ENCODE measurements around the gene FBXL3.
"Not testable (repeated sequence)": the region's sequence is repeated elsewhere in the genome, so short reads cannot be mapped to it uniquely, and the experiment has no call there.

Gene FBXL3

DNA sequence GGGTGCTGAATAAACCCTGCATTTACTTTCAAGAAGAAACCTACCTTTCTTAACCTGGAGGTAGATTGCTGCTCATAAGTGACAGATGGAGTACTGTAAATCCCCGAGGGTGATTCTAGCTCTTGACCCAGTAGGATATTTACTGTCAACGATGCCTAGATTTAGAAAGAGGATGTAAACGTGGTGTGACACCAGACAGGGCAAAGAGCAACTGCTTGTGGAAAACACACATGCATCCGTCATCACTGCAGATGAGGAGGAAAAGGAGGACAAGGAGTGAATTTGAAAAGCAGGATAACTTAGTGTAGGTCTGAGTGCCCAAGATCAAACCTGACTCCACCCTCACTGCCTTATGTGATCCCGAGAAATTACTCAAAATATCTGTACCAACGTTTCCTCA is 44.9 kb downstream of the FBXL3 start:
- DNase-seq: peak; percentile 15 to 41 (median 28)

DNA sequence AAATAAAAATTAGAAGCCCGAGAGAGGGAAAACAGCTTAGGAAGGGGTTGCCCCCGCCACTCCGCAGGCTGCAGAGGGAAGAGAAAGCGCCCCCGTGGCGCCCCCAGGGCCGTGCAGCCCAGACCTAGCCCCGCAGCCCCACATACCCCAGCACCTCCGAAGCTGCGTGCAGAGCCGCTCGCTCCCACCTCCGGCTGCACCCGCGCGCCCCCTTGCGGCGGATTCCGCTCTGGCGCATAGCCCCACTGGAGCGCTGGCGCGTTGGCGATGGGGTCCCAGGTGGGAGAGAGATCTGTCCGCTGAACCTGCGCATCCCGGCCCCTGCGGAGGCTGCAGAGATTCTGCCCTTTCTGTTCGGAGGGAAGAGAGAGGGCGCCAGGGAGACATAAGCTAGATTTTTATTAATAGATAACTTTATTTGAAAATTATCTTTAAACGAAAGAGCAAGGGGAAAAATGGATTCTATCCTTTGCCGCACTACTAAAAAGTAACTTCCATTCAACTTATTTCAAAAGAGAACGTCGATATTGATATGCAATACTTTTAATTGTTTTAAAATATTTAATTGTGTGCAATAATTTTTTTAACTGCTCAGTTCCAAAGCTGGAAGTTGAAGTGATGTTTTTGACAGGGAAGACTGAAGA is 46.8 kb downstream of the FBXL3 start:
- peak; percentile 72 to 91 (median 88) for DNase-seq

DNA sequence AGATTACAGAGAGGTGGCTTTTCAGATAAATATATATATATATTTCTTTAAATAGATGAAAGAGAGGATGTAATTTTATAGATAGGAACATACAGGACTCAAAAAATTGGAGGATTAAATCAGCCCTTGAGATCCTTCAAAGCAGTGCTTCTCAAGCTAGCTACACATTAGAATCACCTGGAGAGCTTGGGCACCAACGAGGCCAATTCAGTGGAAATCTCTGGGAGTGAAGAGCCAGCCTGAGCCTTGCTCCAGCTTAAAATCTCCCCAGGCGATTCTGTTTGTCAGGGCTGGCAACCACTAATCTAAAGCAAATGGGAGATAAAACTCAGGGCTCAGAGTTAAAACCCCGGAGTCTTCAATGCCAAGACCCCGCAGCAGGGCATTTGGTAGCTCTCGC is 50.0 kb downstream of the FBXL3 start:
- DNase-seq: no peak

DNA sequence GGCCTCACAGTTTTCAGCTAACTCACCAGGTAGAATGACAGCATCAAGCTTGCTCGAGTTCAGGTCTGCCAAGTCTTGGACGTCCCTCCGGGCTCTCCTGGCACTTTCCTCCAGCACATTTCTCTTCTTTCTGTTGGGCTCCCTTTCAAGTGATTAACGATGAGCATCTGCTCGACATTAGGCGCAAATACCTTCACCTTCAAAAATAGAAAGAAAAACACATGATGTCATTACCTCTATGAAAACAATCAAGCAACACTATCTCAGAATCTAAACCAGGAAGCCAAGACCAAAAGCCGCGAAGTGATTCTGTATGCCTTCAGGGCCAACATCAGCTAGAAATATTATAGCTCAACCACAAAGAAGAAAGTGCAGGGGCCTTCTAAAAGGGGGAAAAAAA is 50.5 kb downstream of the FBXL3 start:
- no peak for DNase-seq

DNA sequence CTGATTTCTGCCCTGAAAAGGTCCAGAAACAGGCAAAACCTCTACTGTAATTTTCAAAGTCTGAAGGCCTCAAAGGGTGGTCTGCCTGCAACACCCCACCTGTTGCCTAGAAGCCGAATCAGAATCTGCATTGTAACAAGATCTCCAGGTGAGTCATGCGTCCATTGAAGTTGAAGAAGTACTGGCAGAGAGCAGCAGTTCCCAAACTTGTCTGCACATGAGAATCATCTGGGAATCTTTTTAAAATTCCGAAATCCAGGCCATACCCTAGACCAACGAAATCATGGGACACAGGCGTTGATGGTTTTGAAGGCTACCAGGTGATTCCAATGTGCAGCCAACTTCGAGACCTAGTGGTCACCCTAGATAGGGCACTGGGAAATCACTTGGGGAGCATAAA is 51.1 kb downstream of the FBXL3 start:
- DNase-seq: no peak

DNA sequence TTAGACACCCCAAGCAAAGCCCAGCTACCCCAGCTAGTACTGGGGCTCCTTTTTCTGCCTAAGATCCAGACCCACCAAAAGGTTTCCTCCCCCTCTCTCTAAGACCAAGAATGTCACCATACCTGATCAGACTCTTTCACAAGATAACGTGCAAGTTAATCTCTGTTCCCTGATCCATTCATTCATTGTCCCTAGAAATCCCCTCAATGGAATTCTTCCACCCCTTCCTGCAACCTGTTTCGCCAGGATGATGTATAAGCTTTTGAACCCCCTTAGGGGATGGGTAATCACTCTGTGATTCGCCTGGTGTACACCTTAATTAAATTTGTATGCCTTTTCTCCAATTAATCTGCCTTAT is 52.4 kb downstream of the FBXL3 start:
- DNase-seq: no peak

DNA sequence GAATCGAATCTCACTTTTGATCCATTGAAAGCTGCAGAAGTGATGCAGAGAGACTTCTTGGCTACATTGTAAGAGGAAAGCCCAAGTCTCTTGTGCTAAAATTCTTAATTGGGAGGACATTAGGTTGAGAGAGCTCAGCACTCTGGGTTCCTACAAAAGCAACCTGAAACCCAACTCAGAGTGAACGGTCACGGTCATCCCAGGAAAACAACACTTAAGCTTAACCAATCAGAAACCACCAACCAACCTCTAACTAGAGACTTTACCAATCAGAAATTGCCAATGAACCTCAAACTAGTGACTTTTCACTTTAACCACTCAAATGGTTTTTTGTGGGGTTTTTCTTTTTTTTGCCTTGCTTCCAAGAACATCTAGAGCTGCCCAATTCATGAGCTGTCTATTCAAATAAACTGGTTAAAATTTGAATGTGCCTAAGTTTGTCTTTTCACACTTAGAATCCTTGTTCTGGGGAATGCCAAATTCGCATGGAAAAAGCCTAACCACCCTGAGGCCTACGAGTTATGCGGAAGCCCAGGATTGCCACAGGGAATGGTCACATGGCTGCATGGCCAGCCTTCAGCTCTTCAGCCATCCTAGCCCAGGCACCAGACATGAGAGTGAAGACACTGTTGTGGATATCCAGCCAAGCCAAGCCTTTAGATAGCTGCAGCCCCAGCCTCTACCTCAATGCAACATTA is 52.9 kb downstream of the FBXL3 start:
- DNase-seq: no peak

DNA sequence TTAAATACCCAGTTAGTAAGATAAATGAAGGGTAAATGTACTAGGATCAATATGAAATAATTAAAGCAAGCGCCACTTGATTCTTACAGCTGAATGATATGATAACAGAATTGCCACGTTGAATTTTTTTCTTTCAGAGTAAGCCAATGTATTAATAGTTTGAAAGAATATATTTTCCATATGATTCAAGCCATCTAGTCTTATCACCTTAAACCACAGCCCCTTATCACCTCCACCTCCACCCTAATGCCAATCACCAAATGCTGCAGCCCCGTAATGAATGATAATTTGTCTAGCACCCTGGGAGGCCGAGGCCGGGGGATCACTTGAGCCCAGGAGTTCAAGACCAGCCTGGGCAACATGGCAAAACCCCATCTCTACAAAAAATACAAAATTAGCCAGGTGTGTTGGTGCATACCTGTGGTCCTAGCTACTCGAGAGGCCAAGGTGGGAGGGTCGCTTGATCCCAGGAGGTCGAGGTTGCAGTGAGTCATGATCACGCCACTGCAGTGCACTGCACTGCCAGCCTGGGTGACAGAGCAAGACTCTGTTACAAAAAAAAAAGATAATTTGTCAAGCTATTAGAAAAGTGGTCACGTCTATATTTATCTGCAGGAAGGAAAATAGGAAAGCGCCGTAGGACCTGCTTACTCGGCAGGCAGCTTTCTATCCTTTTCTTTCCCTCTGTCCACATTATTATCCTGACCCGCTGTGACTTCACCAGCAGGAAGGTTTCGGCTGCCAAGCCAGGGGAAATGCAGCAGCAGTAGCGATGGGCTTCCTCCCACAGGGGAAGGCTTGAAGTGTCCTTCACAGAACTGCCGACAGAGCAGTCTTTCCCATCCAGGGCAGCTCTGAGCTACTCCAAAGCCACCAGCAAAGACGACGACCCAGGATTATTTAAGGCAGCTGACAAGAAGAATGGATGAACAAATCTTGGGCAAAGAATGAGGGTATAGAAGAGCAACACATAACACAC is 54.8 kb downstream of the FBXL3 start:
- peak; percentile 45 to 71 (median 60) for DNase-seq

DNA sequence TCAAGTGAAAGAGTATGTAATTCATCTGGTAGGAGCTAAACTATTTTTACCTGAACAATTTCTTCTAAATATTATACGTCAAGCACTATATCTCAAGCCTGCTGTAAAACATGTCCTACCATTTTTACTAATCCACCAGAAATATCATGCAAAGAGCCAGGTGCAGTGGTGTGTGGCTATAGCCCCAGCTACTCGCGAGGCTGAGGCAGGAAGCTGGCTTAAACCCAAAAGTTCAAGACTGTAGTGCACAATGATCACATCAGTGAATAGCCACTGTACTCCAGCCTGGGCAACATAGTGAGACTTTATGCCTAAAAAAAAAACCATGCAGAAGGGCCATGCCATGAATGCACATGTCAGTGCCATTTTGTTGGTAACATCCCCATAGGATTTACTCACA is 55.7 kb downstream of the FBXL3 start:
- DNase-seq: no peak

DNA sequence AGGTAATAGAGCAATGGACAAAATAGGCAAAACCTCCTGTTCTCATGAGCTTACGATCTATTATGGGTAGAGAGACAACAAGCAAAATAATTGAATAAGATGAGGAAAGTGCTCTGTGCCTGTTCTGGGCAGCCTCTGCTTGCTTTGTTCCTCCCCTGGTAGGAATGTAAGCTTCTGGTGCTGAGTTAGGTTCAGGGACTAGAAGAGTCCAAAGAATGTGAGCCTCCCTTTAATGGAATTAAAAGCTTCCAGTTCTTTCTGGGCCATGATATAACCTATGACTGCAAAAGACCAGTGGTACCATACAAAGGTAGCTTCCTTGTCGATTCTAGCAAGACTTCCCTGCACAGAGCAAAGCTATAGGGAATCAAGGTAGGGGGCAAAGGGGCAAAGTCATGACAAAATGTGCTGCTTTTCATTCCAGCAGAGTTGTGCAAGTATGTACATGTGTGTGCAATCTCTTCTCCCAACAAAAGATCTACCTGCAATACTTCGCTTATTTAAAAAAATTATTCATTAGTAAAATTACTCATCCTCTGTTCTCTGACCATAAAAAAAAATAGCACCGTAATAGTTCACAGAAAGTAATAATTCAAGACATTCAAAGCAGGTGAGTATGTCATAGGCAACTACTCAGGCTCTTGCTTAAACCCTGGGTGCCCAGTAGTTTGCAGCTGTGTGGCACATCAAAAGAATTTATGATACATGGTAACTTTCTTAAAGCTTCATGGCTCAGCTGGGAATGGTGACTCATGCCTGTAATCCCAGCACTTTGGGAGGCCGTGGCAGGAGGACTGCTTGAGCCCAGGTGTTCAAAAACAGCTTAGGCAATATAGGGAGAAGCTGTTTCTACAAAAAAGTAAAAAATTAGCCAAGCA is 57.2 kb downstream of the FBXL3 start:
- no peak for DNase-seq

DNA sequence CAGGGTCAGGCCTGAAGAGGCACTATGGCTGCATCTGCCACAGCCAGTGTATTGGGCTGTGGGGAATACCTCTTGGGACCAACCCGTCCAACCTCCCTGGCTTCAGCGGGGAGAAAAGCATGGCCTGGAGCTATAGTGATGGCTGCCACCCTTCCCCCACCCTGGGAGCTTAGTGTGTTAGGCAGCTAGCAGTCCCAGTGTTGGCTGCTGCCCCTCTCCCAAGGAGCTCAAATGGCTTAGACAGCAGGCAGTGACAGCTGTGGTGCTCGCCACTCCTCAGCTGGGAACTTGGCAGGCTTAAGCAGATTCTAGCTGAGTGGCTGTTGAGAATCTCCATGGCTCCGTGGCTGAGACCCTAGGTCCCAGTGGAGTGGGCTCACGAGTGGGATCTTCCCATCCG is 58.9 kb downstream of the FBXL3 start:
- DNase-seq: no peak

DNA sequence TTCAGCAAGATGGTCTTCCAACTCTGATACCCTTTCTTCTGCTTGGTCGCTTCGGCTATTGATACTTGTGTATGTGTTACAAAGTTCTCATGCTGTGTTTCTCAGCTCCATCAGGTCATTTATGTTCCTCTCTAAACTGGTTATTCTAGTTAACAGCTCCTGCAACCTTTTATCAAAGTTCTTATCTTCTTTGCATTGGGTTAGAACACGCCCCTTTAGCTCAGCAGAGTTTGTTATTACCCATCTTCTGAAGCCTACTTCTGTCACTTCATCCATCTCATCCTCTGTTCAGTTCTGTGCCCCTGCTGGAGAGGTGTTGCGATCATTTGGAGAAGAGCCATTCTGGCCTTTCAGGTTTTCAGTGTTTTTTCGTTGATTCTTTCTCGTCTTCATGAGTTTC is 59.9 kb downstream of the FBXL3 start:
- DNase-seq: no peak

DNA sequence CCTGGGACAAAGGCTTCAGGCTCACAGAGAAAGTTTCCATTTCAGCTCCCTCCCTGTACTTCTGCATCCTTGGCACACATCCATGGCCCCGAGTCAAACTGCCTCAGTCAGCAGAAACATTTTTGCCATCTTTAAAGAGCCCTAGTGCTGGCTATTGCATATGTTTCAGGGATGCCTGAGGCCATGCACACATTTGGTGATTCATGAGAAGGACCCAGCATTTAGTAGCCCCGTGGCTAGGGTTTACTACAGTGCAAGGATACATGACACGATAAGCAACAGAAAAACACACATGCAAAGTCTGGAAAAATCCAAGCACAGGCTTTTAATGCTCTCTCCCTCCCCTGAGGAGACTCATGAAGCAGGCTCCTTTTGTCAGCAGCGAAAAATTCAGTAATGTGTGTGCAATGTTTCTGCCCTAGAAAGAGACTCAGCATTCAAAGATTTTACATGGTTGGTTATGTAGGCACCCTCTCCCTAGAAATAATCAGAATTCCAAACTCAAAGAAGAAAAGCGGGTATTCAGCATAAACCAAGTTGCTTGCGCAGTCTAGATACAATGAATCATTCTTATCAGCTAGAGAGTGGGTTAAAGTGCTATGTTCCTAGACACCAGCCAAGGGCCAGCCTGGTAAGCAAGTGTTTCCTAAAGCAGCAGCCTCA is 61.1 kb downstream of the FBXL3 start:
- peak; percentile 49 to 76 (median 63) for DNase-seq

DNA sequence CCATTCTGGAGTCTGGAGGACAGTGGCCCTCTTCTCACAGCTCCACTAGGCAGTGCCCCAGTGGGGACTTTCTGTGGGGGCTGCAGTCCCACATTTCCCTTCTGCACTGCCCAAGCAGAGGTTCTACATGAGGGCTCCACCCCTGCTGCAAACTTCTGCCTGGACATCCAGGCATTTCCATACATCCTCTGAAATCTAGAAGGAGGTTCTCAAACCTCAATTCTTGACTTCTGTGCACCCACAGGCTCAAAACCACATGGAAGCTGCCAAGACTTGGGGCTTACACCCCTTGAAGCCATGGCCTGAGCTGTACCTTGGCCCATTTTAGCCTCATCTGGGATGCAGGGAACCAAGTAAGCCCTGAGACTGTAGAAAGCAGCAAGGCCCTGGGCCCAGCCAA is 67.2 kb downstream of the FBXL3 start:
- not testable (repeated sequence) for DNase-seq

DNA sequence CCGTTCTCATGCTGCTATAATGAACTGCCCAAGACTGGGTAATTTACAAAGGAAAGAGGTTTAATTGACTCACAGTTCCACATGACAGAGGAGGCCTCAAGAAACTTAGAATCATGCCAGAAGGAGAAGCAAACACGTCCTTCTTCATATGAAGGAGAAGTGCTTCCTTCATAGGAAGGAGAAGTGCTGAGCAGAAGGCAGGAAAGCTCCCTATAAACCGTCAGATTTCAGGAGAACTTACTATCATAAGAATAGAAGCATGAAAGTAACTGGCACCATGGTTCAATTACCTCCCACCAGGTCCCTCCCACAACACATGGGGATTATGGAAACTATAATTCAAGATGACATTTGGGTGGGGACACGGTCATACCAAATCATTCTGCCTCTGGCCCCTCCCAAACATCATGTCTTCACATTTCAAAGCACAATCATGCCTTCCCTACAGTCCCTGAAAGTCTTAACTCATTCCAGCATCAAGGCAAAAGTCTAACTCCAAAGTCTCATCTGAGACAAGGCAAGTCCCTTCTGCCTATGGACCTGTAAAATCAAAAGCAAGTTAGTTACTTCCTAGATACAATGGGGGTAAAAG is 68.0 kb downstream of the FBXL3 start:
- DNase-seq: peak; percentile 23 to 75 (median 55)

DNA sequence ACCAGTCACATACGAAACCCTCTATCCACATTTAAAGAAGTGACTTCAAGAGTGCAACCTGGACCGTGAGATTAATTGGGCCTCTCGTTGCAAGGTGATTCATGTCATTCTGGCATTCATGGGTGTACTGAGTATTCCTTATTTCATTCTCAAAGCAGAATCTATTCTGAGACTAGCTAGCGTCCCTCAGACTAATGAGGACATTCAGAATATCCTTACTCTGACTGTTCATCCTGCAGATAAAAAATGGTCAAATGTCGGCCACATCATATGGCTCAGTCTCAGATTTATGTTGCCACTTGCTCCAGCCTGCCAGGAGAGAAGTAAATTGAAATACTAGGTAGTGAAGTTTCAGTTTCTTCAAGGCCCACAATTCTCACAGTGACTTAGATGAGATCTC is 71.3 kb downstream of the FBXL3 start:
- DNase-seq: no peak
